OCI-LY7 (cell line): ENCODE data around the gene MINDY3. TPM values are rescaled to one million over a fixed set of nuclear protein-coding genes. Genes with fewer than 3 reads are reported as not detected.
"Not testable (repeated sequence)": the region's sequence is repeated elsewhere in the genome, so short reads cannot be mapped to it uniquely, and the experiment has no call there.

Experiments
- BruUV-seq: library from RNA; stranded (reverse); fragments of 400-500 nt; replicated peaks from 2 replicates; lab custom pipeline; 2021; lab: Mats Ljungman, UMichigan
- CTCF ChIA-PET: fragments of 300-600 bp; sonication (Branson Sonifier 250); formaldehyde crosslinking; loops from one replicate; lab custom pipeline; 2022; ENCODE audit warnings: antibody characterized with exemption; ENCODE audit not compliant: unreplicated experiment; lab: Charles Lee
- POLR2A ChIA-PET: fragments of 300-600 bp; sonication (Branson Sonifier 250); formaldehyde crosslinking; loops from one replicate; lab custom pipeline; 2022; ENCODE audit warnings: antibody characterized with exemption; lab: Charles Lee
- DNase-seq: peaks from one replicate; pipeline ENCODE4 v3.0.0-alpha.2; 2015; ENCODE audit warnings: low spot score
- H2AFZ ChIP-seq: fragments of 200-600 bp; sonication (generic), shearing (Covaris generic); 2 replicates; pipeline ENCODE4 v1.6.1; 2014; ENCODE audit warnings: mild to moderate bottlenecking, antibody characterized with exemption, low read length, moderate library complexity
- H3K27ac ChIP-seq: fragments of 200-600 bp; sonication (generic); 2 replicates; pipeline ENCODE4 v1.5.1; 2014; ENCODE audit warnings: mixed run types, low read depth, mild to moderate bottlenecking, moderate library complexity, low read length, inconsistent platforms; ENCODE audit not compliant: poor library complexity, severe bottlenecking
- H3K36me3 ChIP-seq: fragments of 200-600 bp; sonication (generic); 2 replicates; pipeline ENCODE4 v1.6.1; 2014; ENCODE audit warnings: mild to moderate bottlenecking, antibody characterized with exemption, low read length, moderate library complexity, mixed read lengths; ENCODE audit not compliant: insufficient read depth
- H3K4me1 ChIP-seq: fragments of 200-600 bp; sonication (generic); 2 replicates; pipeline ENCODE4 v1.5.1; 2014; ENCODE audit warnings: mild to moderate bottlenecking, low read length; ENCODE audit not compliant: insufficient read depth, poor library complexity, severe bottlenecking
- H3K4me2 ChIP-seq: fragments of 200-600 bp; sonication (generic); 2 replicates; pipeline ENCODE4 v1.6.1; 2014; ENCODE audit warnings: mild to moderate bottlenecking, low read length
- H3K4me3 ChIP-seq: fragments of 200-600 bp; sonication (generic); 2 replicates; pipeline ENCODE4 v1.5.1; 2014; ENCODE audit warnings: mild to moderate bottlenecking, low read depth, low read length; ENCODE audit not compliant: poor library complexity, severe bottlenecking
- H3K79me2 ChIP-seq: fragments of 200-600 bp; sonication (generic); 2 replicates; pipeline ENCODE4 v1.6.1; 2016; ENCODE audit warnings: low read depth, mild to moderate bottlenecking, low read length, moderate library complexity, mixed read lengths; ENCODE audit not compliant: insufficient read depth
- H3K9me2 ChIP-seq: fragments of 200-600 bp; sonication (generic); 2 replicates; pipeline ENCODE4 v1.6.1; 2016; ENCODE audit warnings: mild to moderate bottlenecking, low read length, mixed read lengths; ENCODE audit not compliant: insufficient read depth
- H3K9me3 ChIP-seq: fragments of 200-600 bp; sonication (generic); 2 replicates; pipeline ENCODE4 v1.6.1; 2014; ENCODE audit warnings: mild to moderate bottlenecking, mixed run types, low read length, mixed read lengths
- H4K20me1 ChIP-seq: fragments of 200-600 bp; sonication (generic); 2 replicates; pipeline ENCODE4 v1.6.1; 2014; ENCODE audit warnings: mild to moderate bottlenecking, antibody characterized with exemption, low read length, moderate library complexity, mixed read lengths; ENCODE audit not compliant: insufficient read depth
- EZH2phosphoT487 ChIP-seq: fragments of 200-600 bp; sonication (generic); IDR thresholded peaks from 2 replicates; pipeline ENCODE4 v1.6.1; 2018; ENCODE audit warnings: low read depth, borderline replicate concordance, mild to moderate bottlenecking, mixed run types, antibody characterized with exemption, low read length, moderate library complexity, mixed read lengths
- intact Hi-C: fragments of 100-400 bp; cut with micrococcal nuclease; formaldehyde crosslinking; loops from one replicate; pipeline ENCODE4 v1.10.0; 2022; ENCODE audit not compliant: unreplicated experiment
- total RNA-seq, 2 experiments: library from RNA; depleted of rRNA in 1 of 2; stranded (reverse); fragments of >200 nt in 1 of 2; shearing (Covaris generic) in 1 of 2; gene quantifications; 2 replicates each; pipeline ENCODE4 v1.2.3, GENCODE V29; 2014 to 2022
- TF ChIP-seq, protein P1 (sequence below): fragments of 200-600 bp; sonication (generic); conservative IDR thresholded peaks from 2 replicates; pipeline ENCODE4 v1.5.1; 2014; ENCODE audit warnings: mild to moderate bottlenecking, antibody characterized with exemption, low read length, moderate library complexity, mixed read lengths

The MINDY3 gene
- total RNA-seq, 2 experiments from 2014 or later = 15.7 to 23.3 TPM

DNA sequence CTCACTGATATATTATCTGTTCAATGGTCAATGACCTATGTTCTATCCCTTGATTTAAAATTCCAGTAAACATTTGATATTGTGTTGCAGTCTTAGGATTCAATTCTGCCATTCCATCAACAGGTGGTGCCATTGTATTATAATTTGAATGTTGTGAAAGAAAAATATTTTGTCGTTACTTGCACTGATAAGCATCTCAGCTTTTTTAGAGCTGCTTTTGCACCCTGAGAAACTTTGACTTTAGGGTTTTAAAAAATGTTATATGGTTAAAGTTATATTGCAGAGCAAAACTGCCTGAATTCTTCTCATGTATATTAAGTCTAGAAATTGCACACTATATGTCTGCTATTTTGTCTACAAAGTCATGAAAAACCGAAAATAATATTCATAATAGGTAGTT, 18.8 kb upstream of the MINDY3 start:
- H3K4me3 ChIP-seq = no peak overlapping the region
- no peak overlapping the region for H3K4me2 ChIP-seq
- no peak overlapping the region for H2AFZ ChIP-seq
- DNase-seq = peak; percentile 39
- H3K36me3 ChIP-seq = no peaks in the 10 kb centered on the region
- H3K27ac ChIP-seq = no peak overlapping the region
- H3K4me1 ChIP-seq = no peaks in the 10 kb centered on the region
- ChIA-PET POLR2A (no interaction called here), CTCF (interaction anchor here (0.6 kb wide), 1 partner anchor 1995 kb away, joined by 3 read pairs; no protein-coding TSS in a partner anchor)
- intact Hi-C loops = no loop called here
- no peaks in the 10 kb centered on the region for H4K20me1 ChIP-seq
- H3K9me2 ChIP-seq = no peaks in the 10 kb centered on the region
- no peaks in the 10 kb centered on the region for H3K9me3 ChIP-seq
- no peaks in the 10 kb centered on the region for H3K79me2 ChIP-seq
- no peak for TF ChIP-seq EZH2phosphoT487
- TF ChIP-seq, protein P1, sequence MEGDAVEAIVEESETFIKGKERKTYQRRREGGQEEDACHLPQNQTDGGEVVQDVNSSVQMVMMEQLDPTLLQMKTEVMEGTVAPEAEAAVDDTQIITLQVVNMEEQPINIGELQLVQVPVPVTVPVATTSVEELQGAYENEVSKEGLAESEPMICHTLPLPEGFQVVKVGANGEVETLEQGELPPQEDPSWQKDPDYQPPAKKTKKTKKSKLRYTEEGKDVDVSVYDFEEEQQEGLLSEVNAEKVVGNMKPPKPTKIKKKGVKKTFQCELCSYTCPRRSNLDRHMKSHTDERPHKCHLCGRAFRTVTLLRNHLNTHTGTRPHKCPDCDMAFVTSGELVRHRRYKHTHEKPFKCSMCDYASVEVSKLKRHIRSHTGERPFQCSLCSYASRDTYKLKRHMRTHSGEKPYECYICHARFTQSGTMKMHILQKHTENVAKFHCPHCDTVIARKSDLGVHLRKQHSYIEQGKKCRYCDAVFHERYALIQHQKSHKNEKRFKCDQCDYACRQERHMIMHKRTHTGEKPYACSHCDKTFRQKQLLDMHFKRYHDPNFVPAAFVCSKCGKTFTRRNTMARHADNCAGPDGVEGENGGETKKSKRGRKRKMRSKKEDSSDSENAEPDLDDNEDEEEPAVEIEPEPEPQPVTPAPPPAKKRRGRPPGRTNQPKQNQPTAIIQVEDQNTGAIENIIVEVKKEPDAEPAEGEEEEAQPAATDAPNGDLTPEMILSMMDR = peak; percentile 84
- no TSS peak for BruUV-seq

DNA sequence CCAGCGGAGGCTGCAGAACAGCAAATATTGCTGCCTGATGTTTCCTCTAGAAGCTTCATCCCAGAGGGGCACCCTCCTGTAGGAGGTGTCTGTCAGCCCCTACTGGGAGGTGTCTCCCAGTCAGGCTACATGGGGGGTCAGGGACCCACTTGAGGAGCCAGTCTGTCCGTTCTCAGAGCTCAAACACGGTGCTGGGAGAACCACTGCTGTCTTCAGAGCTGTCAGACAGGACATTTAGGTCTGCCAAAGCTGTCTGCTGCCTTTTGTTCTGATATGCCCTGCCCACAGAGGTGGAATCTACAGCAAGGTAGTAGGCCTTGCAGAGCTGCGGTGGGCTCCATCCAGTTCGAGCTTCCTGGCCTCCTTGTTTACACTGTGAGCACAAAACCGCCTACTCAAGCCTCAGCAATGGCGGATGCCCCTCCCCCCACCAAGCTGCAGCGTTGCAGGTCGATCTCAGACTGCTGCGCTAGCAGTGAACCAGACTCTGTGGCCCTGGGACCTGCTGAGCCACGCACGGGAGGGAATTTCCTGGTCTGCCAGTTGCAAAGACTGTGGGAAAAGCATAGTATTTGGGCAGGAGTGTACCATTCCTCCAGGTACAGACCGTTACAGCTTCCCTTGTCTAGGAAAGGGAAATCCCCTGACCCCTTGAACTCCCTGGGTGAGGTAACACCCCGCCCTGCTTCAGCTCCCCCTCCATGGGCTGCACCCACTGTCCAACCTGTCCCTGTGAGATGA, 17.7 kb upstream of the MINDY3 start:
- TF ChIP-seq, protein P1 = no peak
- TF ChIP-seq EZH2phosphoT487 = no peak
- H3K4me2 ChIP-seq = no peak overlapping the region

DNA sequence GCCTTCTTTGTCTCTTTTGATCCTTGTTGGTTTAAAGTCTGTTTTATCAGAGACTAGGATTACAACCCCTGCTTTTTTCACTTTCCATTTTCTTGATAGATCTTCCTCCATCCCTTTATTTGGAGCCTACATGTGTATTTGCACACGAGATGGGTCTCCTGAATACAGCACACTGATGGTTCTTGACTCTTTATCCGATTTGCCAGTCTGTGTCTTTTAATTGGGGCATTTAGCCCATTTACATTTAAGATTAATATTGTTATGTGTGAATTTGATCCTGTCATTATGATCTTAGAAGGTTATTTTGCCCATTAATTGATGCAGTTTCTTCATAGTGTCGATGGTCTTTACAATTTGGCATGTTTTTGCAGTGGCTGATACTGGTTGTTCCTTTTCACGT, 16.0 kb upstream of the MINDY3 start:
- H3K9me2 ChIP-seq, H3K4me1 ChIP-seq, H3K4me3 ChIP-seq, H4K20me1 ChIP-seq, H3K9me3 ChIP-seq, H3K79me2 ChIP-seq, H3K36me3 ChIP-seq, H3K4me2 ChIP-seq, CTCF ChIA-PET, H3K27ac ChIP-seq, BruUV-seq, H2AFZ ChIP-seq, intact Hi-C loops, DNase-seq: not testable (repeated sequence)
- POLR2A ChIA-PET = interaction anchor here (1.4 kb wide), 1 partner anchor 15 kb away, joined by 5 read pairs; the partner anchor contains the start of gene MINDY3

More for the DNA sequence above, 17.7 kb upstream of the MINDY3 start:
- intact Hi-C loops = no loop called here
- DNase-seq = no peak
- H3K27ac ChIP-seq = no peak overlapping the region
- no peaks in the 10 kb centered on the region for H3K79me2 ChIP-seq
- no peaks in the 10 kb centered on the region for H3K36me3 ChIP-seq
- H3K9me3 ChIP-seq = no peaks in the 10 kb centered on the region
- CTCF ChIA-PET = no interaction called here
- no peak overlapping the region for H3K4me3 ChIP-seq
- no peaks in the 10 kb centered on the region for H4K20me1 ChIP-seq
- no peaks in the 10 kb centered on the region for H3K9me2 ChIP-seq
- no peaks in the 10 kb centered on the region for H3K4me1 ChIP-seq
- POLR2A ChIA-PET = interaction anchor here (1.2 kb wide), 1 partner anchor 24 kb away, joined by 4 read pairs; no protein-coding TSS in a partner anchor
- no TSS peak for BruUV-seq
- H2AFZ ChIP-seq = no peak overlapping the region

DNA sequence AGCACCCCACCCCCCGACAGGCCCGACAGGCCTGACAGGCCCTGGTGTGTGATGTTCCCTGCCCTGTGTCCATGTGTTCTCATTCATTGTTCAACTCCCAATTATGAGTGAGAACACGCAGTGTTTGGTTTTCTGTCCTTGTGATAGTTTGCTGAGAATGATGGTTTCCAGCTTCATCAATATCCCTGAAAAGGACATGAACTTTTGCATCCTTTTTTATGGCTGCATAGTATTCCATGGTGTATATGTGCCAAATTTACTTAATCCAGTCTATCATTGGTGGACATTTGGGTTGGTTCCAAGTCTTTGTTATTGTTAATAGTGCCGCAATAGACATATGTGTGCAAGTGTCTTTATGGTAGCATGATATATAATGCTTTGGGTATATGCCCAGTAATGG, 12.3 kb upstream of the MINDY3 start:
- BruUV-seq, H3K36me3 ChIP-seq, CTCF ChIA-PET: not testable (repeated sequence)

More for the DNA sequence above, 12.3 kb upstream of the MINDY3 start:
- H3K4me2 ChIP-seq, H3K27ac ChIP-seq, H4K20me1 ChIP-seq, H3K4me3 ChIP-seq, H3K79me2 ChIP-seq, H3K9me3 ChIP-seq, H2AFZ ChIP-seq, intact Hi-C loops, H3K9me2 ChIP-seq, H3K4me1 ChIP-seq, DNase-seq, POLR2A ChIA-PET: not testable (repeated sequence)
